Bone marrow (tissue), 2 donors: ENCODE measurements around the gene FXYD3.
A peak's percentile ranks its signal among the peaks of the same experiment; 100 is the strongest.
"Not testable (repeated sequence)": the region's sequence is repeated elsewhere in the genome, so short reads cannot be mapped to it uniquely, and the experiment has no call there.

Experiments used
- DNase-seq, 2 donors: peaks; one replicate each; lab custom pipeline; 2025; lab: John Stamatoyannopoulos, UW

The FXYD3 gene

DNA sequence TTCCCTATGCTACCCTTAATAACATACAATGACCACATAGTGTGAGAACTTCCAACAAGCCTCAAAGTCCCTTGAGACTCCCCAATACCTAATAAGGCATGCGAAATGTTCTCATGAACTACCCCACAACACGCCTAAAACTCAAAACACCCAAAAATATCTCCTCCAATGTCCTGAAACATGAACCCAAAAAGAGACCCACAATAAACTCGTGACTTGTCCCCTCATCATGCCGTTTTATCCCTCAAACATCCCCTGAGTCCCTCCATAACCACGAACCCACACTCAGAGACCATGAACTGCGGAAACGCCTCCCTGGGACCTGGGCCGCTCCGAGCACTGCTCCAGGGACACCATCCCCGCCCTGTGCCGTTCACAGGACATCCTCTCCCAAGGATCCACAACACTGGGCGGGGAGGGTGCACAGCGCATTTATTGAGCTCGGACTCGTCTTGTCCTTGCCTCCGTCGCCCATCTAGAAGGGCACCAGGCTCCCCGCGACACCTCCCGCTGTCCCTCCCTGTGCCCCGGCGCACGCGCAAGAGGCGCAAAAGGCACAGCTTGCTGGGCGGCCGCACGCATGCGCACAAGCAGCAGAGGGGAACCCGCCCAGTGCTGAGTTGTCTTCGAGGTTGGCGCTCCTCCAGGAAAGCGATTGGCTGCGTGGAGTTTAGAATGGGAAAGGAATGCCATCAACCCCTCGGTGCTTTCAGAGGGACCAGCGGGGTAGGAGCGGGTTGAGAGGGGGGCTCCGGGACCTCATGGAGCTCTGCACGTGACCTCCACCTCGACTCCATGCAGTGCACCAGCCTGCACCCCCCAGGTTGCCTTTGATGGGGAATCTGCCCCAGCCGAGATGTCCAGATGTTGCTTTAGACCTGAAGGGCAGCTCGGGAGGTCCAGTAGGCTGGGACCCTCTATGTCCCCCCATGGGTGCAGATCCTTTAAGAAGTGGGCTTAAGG, 8.8 kb downstream of the FXYD3 start:
- peak; percentile 67 to 69 for DNase-seq

DNA sequence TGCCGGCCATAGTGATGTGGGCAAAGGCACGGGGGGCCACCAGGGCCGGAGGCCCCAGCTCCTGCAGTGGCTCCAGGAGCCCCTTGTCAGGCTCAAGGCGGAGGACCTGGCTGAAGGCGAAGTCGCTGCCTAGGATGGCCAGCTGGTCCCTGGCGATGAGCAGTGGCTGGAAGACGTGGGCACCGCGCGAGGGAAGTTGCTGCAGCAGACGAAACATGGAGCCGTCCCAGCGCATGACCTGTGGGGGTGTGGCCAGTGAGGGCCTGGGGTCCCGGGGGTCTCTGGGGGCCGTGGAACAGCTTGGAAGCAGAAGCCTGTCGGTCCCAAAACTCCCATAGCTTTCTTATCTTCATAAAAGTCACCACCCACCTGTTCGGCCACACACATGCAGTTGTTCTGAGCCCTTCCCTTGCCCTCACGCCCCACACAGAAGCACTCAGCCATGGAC, 9.7 kb downstream of the FXYD3 start:
- DNase-seq = no peak

DNA sequence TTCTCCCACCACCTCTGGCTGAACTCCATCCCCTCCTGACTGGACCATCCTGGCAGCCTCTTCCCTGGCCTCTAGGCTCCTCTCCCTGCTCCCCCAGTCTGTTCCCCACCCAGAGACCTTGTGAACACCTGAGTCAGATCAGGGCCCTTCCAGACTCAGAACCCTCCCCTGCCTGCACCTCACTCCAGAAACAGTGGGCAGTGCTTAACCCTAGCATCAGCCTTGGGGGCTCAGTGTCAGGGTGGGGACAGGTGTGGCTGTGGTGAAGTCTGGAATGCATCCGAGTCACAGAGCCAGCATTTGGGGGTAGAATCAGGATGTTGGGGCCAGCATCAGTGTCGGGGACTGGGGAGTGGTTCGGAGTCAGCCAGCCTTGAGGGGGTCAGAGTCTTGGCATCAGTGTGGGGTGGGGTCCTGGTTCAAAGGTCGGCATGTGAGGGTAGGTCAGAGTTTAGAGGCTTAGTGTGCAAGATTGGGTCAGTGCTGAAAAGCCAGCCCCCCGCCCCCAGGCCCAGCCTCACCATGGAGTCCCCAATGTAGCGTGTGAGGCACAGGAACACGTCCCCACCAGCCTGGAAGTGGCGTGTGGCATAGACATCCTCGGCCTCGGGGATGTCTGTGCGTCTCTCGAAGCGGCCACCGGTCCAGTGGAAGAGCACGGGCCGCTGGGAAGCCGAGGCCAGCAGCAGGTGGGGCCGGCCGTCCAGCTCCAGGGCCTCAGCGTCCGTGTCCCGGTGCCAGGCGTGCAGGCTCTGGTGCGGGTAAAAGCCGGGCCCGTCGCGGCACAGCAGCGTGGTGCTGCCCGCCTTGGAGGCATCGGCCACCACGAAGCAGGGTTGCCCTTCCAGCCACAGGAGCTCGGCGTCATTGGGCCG, 10.4 kb downstream of the FXYD3 start:
- DNase-seq = no peak

DNA sequence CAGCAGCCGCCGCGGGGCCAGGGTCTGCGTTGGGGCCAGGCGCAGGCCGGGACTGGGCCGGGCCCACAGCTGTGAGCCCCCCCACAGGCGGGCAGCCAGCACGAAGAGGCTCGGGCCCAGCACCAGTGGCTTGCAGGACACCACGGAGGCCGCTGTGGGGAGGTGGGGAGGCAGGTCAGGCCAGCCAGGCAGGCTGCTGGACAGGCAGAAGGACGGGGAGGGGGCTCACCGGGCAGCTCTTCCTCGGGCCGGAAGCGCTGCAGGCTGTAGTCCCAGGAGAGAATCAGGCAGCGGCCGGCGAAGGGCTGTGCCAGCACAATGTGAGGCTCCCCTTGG, 11.0 kb downstream of the FXYD3 start:
- no peak for DNase-seq

DNA sequence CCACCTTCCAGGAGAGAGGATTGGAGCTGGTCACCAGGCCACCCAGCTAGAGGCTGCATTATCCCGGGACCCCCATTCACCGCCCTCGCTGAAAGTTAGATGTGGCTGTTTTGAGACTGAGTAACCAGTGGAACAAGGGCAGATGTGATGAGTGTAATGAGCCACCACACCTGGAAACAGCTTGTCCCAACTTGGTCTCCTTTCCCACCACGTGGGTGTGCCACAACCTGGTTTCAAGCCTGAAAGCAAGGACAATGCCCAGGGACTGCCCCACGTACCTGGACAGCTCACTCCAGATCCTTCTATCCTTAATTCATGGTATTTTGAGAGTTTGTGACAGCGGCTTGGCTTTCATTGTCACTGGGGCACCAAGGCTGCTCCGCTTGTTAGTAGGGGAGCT, 12.2 kb downstream of the FXYD3 start:
- no peak for DNase-seq

DNA sequence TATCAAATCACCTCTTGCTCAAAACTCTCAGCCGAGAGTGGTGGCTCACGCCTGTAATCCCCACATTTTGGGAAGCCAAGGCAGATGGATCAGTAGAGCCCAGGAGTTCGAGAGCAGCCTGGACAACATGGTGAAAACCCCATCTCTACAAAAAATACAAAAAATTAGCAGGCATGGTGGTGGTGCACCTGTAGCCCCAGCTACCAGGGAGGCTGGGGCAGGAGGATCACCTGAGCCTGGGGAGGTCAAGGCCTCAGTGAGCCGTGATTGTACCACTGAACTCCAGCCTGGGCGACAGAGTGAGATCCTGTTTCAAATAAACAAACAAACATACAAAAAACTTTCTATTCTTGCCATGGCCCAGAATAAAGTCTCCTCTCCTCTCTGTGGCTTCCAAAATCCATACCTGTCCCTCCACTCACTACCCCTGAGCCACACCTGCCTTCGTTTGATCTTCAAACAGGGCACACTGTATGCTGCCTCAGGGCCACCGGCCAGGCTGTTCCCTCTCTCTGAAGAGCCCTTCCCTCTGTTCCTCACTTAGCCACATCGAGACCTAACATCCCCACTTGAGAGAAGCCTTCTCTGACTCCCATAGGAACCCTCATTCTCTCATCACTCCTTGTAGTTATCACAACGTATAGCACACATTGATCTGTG, 12.9 kb downstream of the FXYD3 start:
- DNase-seq = no peak

DNA sequence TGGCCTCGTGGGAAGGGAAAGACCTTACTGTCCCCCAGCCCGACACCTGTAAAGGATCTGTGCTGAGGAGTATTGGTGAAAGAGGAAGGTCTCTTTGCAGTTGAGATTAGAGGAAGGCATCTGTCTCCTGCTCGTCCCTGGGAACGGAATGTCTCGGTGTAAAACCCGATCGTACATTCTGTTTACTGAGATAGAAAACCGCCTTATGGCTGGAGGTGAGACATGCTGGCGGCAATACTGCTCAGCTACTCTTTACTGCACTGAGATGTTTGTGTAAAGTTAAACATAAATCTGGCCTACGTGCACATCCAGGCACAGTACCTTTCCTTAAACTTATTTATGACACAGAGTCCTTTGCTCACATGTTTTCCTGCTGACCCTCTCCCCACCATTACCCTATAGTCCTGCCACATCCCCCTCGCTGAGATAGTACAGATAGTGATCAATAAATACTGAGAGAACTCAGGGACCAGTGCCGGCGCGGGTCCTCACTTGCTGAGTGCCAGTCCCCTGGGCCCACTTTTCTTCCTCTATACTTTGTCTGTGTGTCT, 14.2 kb downstream of the FXYD3 start:
- not testable (repeated sequence) for DNase-seq

DNA sequence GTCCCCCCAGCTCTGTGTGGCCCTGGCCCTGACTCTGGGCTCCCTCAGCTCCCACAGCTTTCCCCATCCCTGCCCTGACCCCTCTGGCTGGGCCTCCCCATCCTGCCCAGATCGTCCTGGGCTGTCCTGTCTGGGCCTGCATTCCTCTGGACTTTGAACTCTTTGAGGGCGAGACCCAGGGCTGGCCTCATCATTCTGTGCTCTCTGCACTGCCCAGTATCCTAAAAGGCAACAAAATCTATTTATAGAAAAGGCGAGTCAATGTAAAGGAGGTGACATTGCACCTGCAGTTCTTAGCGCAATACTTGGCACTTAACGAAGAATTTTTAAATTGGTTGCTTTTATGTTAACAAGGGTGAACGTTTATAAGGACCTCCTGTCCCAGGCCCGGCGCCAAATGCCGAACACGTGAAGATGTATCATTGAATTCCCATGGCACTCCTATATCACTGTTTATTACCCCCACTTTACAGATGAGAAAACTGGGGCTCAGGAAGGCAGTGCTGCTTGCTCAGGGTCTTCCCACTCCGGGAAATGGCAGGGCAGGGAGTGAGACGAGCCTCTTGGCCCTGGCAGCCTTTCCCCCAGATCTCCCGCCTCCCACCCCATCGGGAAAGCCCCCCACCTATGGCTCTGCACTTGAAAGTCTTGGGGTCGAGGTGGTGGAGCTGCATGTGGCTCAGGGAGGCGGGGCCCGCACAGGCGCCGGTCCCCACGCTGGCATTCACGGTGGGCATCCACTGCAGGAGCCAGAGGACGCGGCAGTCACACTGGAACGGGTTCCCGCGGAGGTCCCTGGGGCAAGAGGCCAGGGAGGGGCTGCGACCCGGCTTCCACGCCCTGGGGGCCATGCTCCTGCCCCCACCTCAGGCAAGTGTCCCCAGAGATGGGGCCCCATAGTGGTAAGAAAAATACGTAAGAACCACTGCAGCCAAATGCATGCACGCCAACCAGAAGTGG, 15.4 kb downstream of the FXYD3 start:
- DNase-seq = no peak

DNA sequence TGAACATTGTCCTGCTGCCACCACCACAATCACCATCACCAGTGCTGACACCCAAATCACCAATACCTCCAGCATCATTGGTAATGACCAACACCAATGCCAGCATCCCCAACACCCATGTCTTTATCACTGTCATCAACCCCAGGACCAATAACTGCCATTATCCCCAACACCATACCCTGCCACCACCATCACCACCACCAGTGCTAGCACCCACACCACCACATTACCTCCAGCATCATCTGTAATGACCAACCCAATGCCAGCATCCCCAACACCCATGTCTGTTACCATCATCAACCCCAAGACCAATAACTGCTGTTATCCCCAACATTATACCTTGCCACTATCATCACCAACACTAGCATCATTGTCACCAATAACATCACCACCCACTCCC, 16.6 kb downstream of the FXYD3 start:
- no peak for DNase-seq

DNA sequence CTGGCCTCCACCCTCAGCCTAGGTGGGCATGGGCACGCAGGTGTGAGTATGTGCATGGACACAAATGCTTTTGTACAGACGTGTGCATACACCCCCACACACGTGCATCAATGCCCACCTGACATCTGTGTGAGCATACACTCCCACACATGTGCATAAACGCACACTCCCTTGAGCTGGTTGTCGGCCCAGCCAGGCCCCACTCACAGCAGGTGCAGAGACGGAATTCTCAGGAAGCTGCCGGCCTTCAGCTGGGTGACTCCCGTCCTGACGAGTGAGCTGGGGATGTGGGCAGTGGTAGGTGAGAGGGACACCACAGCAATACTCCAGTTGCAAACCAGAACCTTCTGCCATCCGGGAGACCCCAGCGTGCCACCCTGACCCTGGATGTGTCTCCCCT, 18.2 kb downstream of the FXYD3 start:
- DNase-seq = no peak

DNA sequence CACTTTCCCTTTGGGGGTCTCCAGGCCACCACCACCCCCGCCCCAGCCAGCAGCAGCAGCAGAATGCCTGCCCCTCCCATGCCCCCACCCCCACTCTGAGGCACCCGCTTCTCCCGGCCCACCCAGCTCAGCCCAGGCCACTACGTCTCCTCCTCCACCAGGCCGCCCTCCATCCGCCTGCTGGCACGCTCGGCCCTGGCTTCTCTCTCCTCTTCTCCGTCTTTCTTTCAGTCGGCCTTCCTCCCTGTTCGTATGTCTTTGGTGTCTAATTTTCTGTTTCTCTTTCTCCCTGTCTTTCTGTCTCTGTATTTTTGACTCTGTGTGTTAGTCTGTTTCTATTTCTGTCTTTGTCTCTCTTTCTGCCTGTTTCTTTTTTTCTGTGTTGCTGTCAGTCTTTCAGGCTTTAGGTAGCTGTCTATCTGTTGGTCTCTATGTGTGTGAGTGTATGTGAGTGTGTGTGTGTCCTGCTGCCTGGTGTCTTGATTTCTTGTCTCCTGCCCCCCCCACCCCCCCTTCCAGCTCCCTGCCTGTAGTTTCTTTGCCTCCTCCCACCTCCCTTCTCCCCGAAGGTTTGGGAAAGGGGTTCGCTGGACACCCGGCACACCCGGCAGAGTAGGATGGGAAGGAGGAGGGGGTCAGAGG, 19.1 kb downstream of the FXYD3 start, which contains the start of gene LGI4:
Gene LGI4, minus strand, starts transcription at position 459 of the 642 bp plus-strand sequence. Its CDS starts 379 bp downstream, at position 80.
- DNase-seq = no peak

DNA sequence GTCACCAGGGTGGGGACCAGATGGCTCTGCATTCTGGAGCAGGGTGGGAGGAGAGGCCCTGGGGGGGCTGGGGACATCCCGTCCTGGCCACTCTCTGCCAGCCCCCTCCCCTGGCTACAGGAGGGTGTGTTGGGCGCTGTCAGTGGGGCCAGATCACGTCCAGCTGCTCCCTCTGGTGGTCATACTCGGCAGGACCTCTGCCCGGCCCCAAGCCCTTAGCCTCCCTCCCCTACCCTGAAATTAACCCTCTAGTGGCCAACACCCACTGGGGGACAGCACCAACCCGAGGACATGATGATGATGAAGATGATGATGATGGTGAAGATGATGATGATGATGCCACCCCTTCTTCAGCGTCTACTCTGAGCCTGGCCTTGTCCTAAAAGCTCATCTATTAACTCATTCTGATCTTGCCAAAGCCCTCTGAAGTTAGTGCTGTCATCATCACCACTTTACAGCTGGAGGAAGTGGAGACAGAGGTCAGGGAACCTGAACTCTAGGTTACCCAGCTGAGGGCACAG, 19.8 kb downstream of the FXYD3 start:
- DNase-seq = peak; percentile 43 to 58

DNA sequence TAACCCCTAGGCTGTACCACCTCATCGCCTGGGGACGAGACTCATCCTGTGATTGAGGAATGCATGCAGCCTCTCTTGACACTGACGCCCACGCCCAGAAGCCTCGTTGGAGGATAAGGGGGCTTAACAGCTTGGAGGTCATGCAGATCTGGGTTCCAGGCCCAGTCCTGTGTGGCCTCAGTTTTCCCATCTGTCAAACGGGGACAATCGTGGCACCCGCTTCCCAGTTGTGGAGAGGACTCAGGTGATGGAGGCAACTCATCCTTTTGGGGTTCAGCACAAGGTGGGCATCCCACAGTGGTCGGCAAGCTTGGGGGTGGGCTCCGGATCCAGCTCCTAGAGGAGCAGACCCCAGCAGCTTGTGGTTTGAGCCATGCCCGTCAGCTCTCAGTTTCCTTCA, 20.6 kb downstream of the FXYD3 start:
- no peak for DNase-seq

DNA sequence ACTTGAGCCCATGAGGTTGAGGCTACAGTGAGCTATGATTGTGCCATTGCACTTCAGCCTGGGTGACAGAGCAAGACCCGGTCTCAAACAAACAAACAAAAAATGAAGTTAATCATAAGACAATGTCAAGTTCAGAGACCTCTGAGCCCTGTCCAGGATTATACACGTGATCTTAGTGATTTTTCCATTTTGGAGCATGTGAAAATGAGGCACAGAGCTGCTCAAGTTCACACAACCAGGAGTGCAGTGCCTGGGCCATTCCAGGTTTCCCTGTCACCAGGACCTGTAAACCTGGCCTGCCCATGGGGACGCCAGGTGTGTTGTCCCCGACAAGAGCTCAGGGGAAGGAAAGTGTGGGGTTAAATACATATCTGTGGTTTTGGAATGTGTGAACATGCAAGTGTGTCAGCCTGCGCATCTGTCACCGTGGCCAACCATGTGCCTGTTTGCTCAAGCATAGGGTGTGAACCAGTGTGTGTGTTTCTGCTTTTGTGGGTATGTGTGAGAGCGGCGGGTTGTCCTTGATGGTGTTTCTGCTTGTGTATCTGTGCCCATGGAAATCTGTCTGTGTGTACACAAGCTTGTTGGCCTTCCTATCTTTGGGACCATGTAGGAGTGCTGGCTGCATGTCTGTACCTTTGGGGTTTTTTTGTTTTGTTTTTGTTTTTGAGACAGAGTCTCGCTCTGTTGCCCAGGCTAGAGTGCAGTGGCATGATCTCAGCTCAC, 21.5 kb downstream of the FXYD3 start:
- no peak for DNase-seq

DNA sequence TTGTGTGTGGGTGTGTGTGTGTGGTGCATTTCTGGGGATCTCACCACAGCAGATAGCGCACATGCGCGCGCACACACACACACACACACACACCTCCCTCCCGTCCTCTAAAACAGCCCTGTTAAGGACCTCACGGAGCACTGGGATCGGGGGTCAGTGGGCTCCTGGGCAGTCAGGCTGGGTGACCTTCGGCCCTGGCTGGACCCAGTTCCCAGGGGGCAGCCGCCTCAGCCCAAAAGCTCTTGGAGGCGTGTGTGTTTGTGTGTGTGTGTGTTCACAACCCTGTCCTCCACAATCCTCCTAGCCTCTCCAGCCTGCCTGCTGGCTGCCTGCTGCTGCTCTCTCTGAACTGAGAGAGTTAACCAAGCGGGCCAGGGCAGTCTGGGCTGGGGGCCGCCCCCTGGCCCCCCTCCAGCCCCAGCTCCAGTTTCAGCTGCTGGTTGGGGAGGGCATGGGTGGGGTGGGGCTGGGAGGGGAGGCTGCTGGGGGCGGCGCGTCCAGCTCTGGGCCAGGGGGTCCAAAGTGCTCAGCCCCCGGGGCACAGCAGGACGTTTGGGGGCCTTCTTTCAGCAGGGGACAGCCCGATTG, 22.8 kb downstream of the FXYD3 start, which contains the start of gene FXYD1:
Gene FXYD1, plus strand, starts transcription at position 520 of the 588 bp plus-strand sequence. CDS start 1,256 bp downstream, outside the sequence.
- no peak for DNase-seq

DNA sequence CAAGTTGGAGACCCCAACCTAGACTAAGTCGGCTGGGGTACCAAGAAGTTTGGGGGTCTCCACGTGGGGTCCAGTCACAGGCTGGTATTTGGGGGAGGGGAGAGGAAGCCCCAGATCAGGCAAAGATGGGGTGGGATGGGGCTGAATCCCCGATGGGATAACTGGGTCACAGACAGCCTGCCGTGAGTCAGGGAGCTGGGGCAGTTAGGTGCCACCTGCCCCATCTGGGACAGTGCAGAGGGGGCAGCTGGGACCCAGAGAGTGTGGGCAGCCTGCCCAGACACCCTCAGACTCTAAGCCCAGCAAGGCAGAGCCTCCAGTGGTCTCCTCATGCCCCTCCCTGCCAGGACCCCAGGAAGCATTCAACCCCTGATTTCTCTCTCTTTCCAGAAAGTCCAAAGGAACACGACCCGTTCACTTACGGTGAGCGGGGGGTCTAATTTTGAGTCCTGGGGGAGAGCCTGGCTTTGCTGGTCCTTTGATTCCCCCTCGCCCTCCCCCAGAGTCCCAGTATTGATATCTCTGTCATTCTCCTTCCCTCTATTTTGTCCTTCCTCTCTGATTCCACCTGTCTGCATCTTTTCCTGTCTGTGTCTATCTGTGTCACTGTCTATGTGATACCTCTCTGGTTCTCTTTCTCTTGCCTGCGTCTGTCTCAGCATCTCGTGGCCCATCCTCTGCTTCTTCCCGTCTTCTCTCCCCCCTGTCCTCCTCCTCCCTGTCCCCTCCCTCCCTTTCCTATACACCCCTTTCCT, 24.8 kb downstream of the FXYD3 start:
- no peak for DNase-seq

DNA sequence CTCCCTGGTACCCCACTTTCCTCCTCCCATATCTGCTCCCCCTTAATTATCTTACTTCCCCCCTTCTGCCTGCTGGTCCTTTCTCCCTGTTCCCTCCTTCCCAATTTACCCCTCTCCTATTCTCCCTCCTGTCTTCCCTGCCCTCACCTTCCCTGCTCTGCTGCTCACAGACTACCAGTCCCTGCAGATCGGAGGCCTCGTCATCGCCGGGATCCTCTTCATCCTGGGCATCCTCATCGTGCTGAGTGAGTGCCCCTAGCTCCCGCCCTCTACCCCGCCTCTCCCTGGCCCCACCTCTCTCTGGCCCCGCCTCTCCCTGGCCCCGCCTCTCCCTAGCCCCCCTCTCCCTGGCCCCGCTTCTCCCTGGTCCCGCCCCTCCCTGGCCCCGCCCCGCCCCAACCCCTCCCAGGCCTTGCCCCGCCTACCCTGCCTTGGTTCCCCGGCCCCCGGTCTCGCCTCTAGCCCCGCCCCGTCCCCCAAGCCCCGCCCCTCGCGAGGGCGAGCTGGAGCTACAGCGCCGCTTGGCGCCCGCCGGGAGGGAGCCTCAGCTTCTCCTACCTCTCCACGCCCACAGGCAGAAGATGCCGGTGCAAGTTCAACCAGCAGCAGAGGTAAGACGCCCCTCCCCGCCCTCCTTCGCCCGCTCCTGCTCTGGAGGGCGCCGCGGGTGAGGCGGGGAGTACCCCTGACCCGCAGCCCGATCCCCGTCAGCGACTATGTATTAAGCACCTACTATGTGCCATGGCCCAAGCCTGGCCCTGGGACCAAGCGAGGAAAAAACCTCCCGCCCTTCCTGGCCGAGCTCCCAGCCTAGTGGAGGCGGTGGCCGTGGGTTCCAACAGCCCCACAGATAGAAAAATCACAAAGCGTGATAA, 25.6 kb downstream of the FXYD3 start:
- DNase-seq = peak; percentile 71 to 89
